ENCODE measurements around the gene TMEM263. TPM values are rescaled to one million over a fixed set of nuclear protein-coding genes. Genes with fewer than 3 reads are reported as not detected.
"Not testable (repeated sequence)": the region's sequence is repeated elsewhere in the genome, so short reads cannot be mapped to it uniquely, and the experiment has no call there.

The TMEM263 gene
- total and polyA plus RNA-seq, 2 donors (not counting 3 experiments of a cell fraction or from before 2014, with no cell fraction given), result 22.5 to 72.5 TPM

GRCh38 chr12:106999446-106999845 lies 43.7 kb downstream of the TMEM263 start:
- TF ChIP-seq CTCF (IDR thresholded peaks at IDR 0.05; ENCODE audit: extremely low read depth in 1 of 2, insufficient read depth in 1 of 2, low read depth in 1 of 2, low read length in 2 of 2) (no peak), FOS (IDR thresholded peaks at IDR 0.05; ENCODE audit: borderline replicate concordance, insufficient read depth, low read length) (no peak), GATA2 (IDR thresholded peaks at IDR 0.05; ENCODE audit: insufficient read depth, insufficient read length, low read depth, low read length) (no peak), POLR2A (IDR thresholded peaks at IDR 0.05; ENCODE audit: low read depth, low read length) (no peak), EZH2 (IDR thresholded peaks at IDR 0.05; ENCODE audit: borderline replicate concordance, low read depth, low read length, severe bottlenecking) (no peak), MYC (IDR thresholded peaks at IDR 0.05; ENCODE audit: low read depth, low read length) (no peak), JUN (IDR thresholded peaks at IDR 0.05; ENCODE audit: borderline replicate concordance, insufficient read depth, insufficient read length, low read depth) (no peak), POLR2AphosphoS5 (IDR thresholded peaks at IDR 0.05; ENCODE audit: insufficient read depth, low read depth, low read length) (no peak), MAX (IDR thresholded peaks at IDR 0.05; ENCODE audit: insufficient read depth, insufficient read length) (no peak)
- no TSS peak for BruUV-seq (replicated peaks)
- H3K79me2 ChIP-seq (ENCODE audit: control insufficient read depth, insufficient read depth, low read length), result no peaks in the 10 kb centered on the region
- H3K4me3 ChIP-seq (replicated peaks in 1 of 3; ENCODE audit: insufficient read depth in 1 of 3, low read depth in 1 of 3, low read length in 3 of 3), result no peak overlapping the region
- no peaks in the 10 kb centered on the region for H3K9me3 ChIP-seq (replicated peaks; ENCODE audit: control insufficient read depth, insufficient read depth, low read length)
- DNase-seq (ENCODE audit: low read depth, low spot score) (no peak), FAIRE-seq (no peak)
- peaks cover 0 to 2% of the 10 kb centered on the region in 2 experiments for H3K36me3 ChIP-seq (ENCODE audit: control insufficient read depth in 2 of 2, extremely low read depth in 1 of 2, insufficient read depth in 2 of 2, low read length in 2 of 2)
- H3K4me2 ChIP-seq (ENCODE audit: insufficient read depth, low read length), result no peak overlapping the region
- no peak overlapping the region for H3K9ac ChIP-seq (replicated peaks; ENCODE audit: extremely low read depth, insufficient read depth, low read length)
- no peak overlapping the region for H3K27ac ChIP-seq (ENCODE audit: insufficient read depth, low read depth, low read length)
- no peaks in the 10 kb centered on the region for H3K27me3 ChIP-seq (ENCODE audit: control insufficient read depth in 2 of 2, insufficient read depth in 2 of 2, low read length in 2 of 2)
- H3K9me1 ChIP-seq (replicated peaks; ENCODE audit: control insufficient read depth, extremely low read depth, insufficient read depth, low read length), result no peaks in the 10 kb centered on the region
- intact Hi-C loops (cut with micrococcal nuclease) (no loop called here), dilution Hi-C loops (cut with MboI; ENCODE audit: extremely low pct_ligation_motif_present, low sequenced_read_pairs) (no loop called here)
- no peak overlapping the region for H2AFZ ChIP-seq (ENCODE audit: low read depth, low read length)
- no peaks in the 10 kb centered on the region for H3K4me1 ChIP-seq (ENCODE audit: control insufficient read depth, extremely low read depth, insufficient read depth, low read length)
- ChIA-PET CTCF (interaction anchor here (1.0 to 1.1 kb wide), 2 partner anchors 13 to 93 kb away, joined by 3 to 4 read pairs; partner anchors contain the start of gene MTERF2), POLR2A (no interaction called here)
- no peaks in the 10 kb centered on the region for H4K20me1 ChIP-seq (replicated peaks; ENCODE audit: control insufficient read depth, extremely low read depth, insufficient read depth, low read length)

GRCh38 chr12:107002665-107003064 lies 47.0 kb downstream of the TMEM263 start:
- POLR2A ChIA-PET; H4K20me1 ChIP-seq (replicated peaks; ENCODE audit: control insufficient read depth, extremely low read depth, insufficient read depth, low read length); H3K4me2 ChIP-seq (ENCODE audit: insufficient read depth, low read length); H3K4me3 ChIP-seq (replicated peaks in 1 of 3; ENCODE audit: insufficient read depth in 1 of 3, low read depth in 1 of 3, low read length in 3 of 3); CTCF ChIA-PET; intact Hi-C loops (cut with micrococcal nuclease); H3K4me1 ChIP-seq (ENCODE audit: control insufficient read depth, extremely low read depth, insufficient read depth, low read length); BruUV-seq (replicated peaks); H3K27me3 ChIP-seq (ENCODE audit: control insufficient read depth in 2 of 2, insufficient read depth in 2 of 2, low read length in 2 of 2); dilution Hi-C loops (cut with MboI; ENCODE audit: extremely low pct_ligation_motif_present, low sequenced_read_pairs); H2AFZ ChIP-seq (ENCODE audit: low read depth, low read length); FAIRE-seq; H3K9ac ChIP-seq (replicated peaks; ENCODE audit: extremely low read depth, insufficient read depth, low read length); H3K27ac ChIP-seq (ENCODE audit: insufficient read depth, low read depth, low read length); DNase-seq (ENCODE audit: low read depth, low spot score); H3K9me1 ChIP-seq (replicated peaks; ENCODE audit: control insufficient read depth, extremely low read depth, insufficient read depth, low read length); H3K79me2 ChIP-seq (ENCODE audit: control insufficient read depth, insufficient read depth, low read length); H3K36me3 ChIP-seq (ENCODE audit: control insufficient read depth in 2 of 2, extremely low read depth in 1 of 2, insufficient read depth in 2 of 2, low read length in 2 of 2); H3K9me3 ChIP-seq (replicated peaks; ENCODE audit: control insufficient read depth, insufficient read depth, low read length): not testable (repeated sequence)
